NCI-H510A treated with DMSO at 0.1 percent for 48 hours (cell line): ENCODE data around the gene LETM1.

Experiments
- DNase-seq: peaks from one replicate; lab custom pipeline; 2025; lab: John Stamatoyannopoulos, UW

The LETM1 gene

GRCh38 chr4:1826531-1827350 is 29.2 kb downstream of the LETM1 start:
- DNase-seq: no peak

GRCh38 chr4:1825326-1825725 is 30.6 kb downstream of the LETM1 start:
- no peak for DNase-seq

GRCh38 chr4:1824746-1825145 is 31.2 kb downstream of the LETM1 start:
- DNase-seq: no peak

GRCh38 chr4:1823545-1823932 is 32.4 kb downstream of the LETM1 start:
- DNase-seq: no peak

- no peak for DNase-seq
These were observed 33.1 kb downstream of the LETM1 start for GRCh38 chr4:1822568-1823544.

GRCh38 chr4:1821679-1822567 is 34.0 kb downstream of the LETM1 start:
- DNase-seq: no peak

GRCh38 chr4:1819816-1820215 is 36.1 kb downstream of the LETM1 start:
- no peak for DNase-seq

- DNase-seq: no peak
These were observed 36.7 kb downstream of the LETM1 start for GRCh38 chr4:1819284-1819683.

GRCh38 chr4:1815997-1816860 is 39.7 kb downstream of the LETM1 start:
- no peak for DNase-seq

GRCh38 chr4:1815096-1815996 is 40.6 kb downstream of the LETM1 start:
- DNase-seq: no peak

GRCh38 chr4:1814453-1814852 is 41.5 kb downstream of the LETM1 start:
- DNase-seq: no peak

- DNase-seq: no peak
These were observed 42.0 kb downstream of the LETM1 start for GRCh38 chr4:1813915-1814314.

- no peak for DNase-seq
These were observed 42.7 kb downstream of the LETM1 start for GRCh38 chr4:1813231-1813630.

- DNase-seq: no peak
These were observed 43.2 kb downstream of the LETM1 start for GRCh38 chr4:1812720-1813119.

- DNase-seq: no peak
These were observed 45.2 kb downstream of the LETM1 start for GRCh38 chr4:1810765-1811164.

GRCh38 chr4:1809754-1810502 is 46.0 kb downstream of the LETM1 start:
- no peak for DNase-seq

- no peak for DNase-seq
These were observed 46.9 kb downstream of the LETM1 start for GRCh38 chr4:1808851-1809753.

GRCh38 chr4:1808396-1808795 is 47.6 kb downstream of the LETM1 start:
- no peak for DNase-seq
